Fibroblast of the aortic adventitia (primary cell): ENCODE data around the gene HM13. TPM values are rescaled to one million over a fixed set of nuclear protein-coding genes. Genes with fewer than 3 reads are reported as not detected.

Source experiments
- DNase-seq: peaks from one replicate; pipeline ENCODE4 v3.0.0-alpha.2; 2010; ENCODE audit warnings: low read depth
- H3K4me3 ChIP-seq: 2 replicates; pipeline ENCODE4 v1.5.1; 2011; ENCODE audit warnings: low read depth, mild to moderate bottlenecking, control low read depth, low read length, moderate library complexity
- CTCF ChIP-seq: IDR thresholded peaks from 2 replicates; pipeline ENCODE4 v1.5.1; 2011; ENCODE audit warnings: mild to moderate bottlenecking, low read length, control low read depth, inconsistent platforms; ENCODE audit not compliant: insufficient read depth
- total RNA-seq: library from RNA; depleted of rRNA; stranded (reverse); fragments of >200 nt; gene quantifications from 2 replicates; pipeline ENCODE4 v1.2.3, GENCODE V29; 2012; ENCODE audit warnings: low replicate concordance

Gene HM13
- total RNA-seq, 1 donor: 131 TPM

- TF ChIP-seq CTCF: no peak
- no peak for DNase-seq
- H3K4me3 ChIP-seq: no peak overlapping the region
Observed at GRCh38 chr20:31549513-31549880, 35.3 kb downstream of the HM13 start.

- DNase-seq: no peak
- TF ChIP-seq CTCF: no peak
- H3K4me3 ChIP-seq: no peak overlapping the region
Observed at GRCh38 chr20:31550099-31550498, 35.9 kb downstream of the HM13 start.

DNA sequence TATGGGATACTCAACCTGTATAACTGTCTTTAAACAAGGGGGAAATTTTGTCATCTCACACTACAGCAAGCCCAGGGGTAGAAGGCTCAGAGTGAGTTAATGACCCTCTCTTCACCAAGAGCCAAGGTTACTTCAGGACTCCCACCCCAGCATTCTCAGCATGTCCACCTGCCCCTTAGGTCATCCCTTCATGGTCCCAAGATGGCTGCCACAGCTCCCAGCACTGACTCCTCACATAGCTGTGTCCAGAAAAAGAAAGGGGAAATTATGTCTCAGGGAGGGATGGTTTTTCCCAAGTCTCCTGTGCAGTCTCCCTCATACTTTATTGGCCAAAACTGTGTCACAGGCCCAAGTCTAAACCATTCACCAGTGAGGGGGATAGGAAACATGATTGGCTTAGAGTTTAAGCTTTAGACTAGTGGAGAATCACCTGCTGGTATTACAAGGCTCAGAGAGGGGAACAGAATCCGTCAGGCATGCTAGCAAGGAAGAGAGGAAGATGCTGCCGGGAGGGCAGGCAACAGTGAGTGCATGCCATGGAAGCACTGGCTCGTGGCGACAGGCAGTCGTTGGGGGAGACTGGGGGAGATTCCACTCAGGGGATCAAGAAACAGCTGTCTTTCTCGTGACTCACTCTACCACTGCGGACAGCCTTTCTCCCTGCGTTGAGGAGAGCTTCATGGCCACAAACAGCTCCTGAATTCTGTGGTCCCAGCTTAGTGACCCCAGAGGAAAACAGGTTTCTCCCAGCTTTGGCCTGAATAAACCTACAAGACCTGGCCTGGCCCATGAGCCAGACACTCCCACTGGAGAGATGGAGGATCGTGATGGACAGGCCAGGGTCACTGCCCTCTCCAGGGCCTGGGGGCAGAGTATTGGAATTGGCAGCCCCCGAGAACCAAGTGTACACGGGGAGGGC lies 37.2 kb downstream of the HM13 start:
- DNase-seq: no peak
- no peak for TF ChIP-seq CTCF
- H3K4me3 ChIP-seq: no peak overlapping the region

- TF ChIP-seq CTCF: no peak
- no peak for DNase-seq
- H3K4me3 ChIP-seq: no peak overlapping the region
Observed at GRCh38 chr20:31555203-31555775, 41.0 kb downstream of the HM13 start.

GRCh38 chr20:31559704-31560093 lies 45.5 kb downstream of the HM13 start:
- H3K4me3 ChIP-seq: no peak overlapping the region
- DNase-seq: no peak
- TF ChIP-seq CTCF: no peak

GRCh38 chr20:31560094-31560745 lies 46.0 kb downstream of the HM13 start:
- peak; percentile 92 for DNase-seq
- H3K4me3 ChIP-seq: no peak overlapping the region
- peak; percentile 95 for TF ChIP-seq CTCF
